G401.6 (cell line): Measurements from ENCODE around the gene WARS2.

Experiments used
- FAIRE-seq: peaks from 2 replicates; lab custom pipeline; 2012; peaks lifted over from hg19 to GRCh38; lab: Jason Lieb, UNC

Gene WARS2

GRCh38 chr1:119081700-119082099, 58.8 kb downstream of the WARS2 start:
- FAIRE-seq = no peak

GRCh38 chr1:119081267-119081666, 59.2 kb downstream of the WARS2 start:
- FAIRE-seq = no peak

GRCh38 chr1:119080586-119080985, 59.9 kb downstream of the WARS2 start:
- no peak for FAIRE-seq

- FAIRE-seq = no peak
Observed at GRCh38 chr1:119079881-119080280, 60.6 kb downstream of the WARS2 start.

GRCh38 chr1:119075614-119076013, 64.8 kb downstream of the WARS2 start:
- no peak for FAIRE-seq

GRCh38 chr1:119071321-119071720, 69.1 kb downstream of the WARS2 start:
- no peak for FAIRE-seq

GRCh38 chr1:119069682-119070081, 70.8 kb downstream of the WARS2 start:
- FAIRE-seq = no peak

- no peak for FAIRE-seq
Observed at GRCh38 chr1:119068427-119068826, 72.0 kb downstream of the WARS2 start.

- no peak for FAIRE-seq
Observed at GRCh38 chr1:119061700-119062099, 78.8 kb downstream of the WARS2 start.

- no peak for FAIRE-seq
Observed at GRCh38 chr1:119055568-119055967, 84.9 kb downstream of the WARS2 start.

- peak; percentile 55 for FAIRE-seq
Observed at GRCh38 chr1:119053917-119054316, 86.5 kb downstream of the WARS2 start.

- no peak for FAIRE-seq
Observed at GRCh38 chr1:119052267-119052666, 88.2 kb downstream of the WARS2 start.

- FAIRE-seq = no peak
Observed at GRCh38 chr1:119048624-119049404, 91.6 kb downstream of the WARS2 start.

GRCh38 chr1:119046785-119047438, 93.5 kb downstream of the WARS2 start:
- FAIRE-seq = no peak

GRCh38 chr1:119046429-119046784, 94.0 kb downstream of the WARS2 start:
- no peak for FAIRE-seq

- FAIRE-seq = no peak
Observed at GRCh38 chr1:119045096-119045746, 95.2 kb downstream of the WARS2 start.

GRCh38 chr1:119040906-119041305, 99.5 kb downstream of the WARS2 start:
- no peak for FAIRE-seq

- no peak for FAIRE-seq
Observed at GRCh38 chr1:119040489-119040888, 100.0 kb downstream of the WARS2 start.

GRCh38 chr1:119038363-119038762, 102.1 kb downstream of the WARS2 start:
- FAIRE-seq = no peak

GRCh38 chr1:119034359-119034758, 106.1 kb downstream of the WARS2 start:
- no peak for FAIRE-seq

- no peak for FAIRE-seq
Observed at GRCh38 chr1:119032986-119033385, 107.5 kb downstream of the WARS2 start.

- no peak for FAIRE-seq
Observed at GRCh38 chr1:119027759-119028158, 112.7 kb downstream of the WARS2 start.

GRCh38 chr1:119026956-119027355, 113.5 kb downstream of the WARS2 start:
- no peak for FAIRE-seq

- no peak for FAIRE-seq
Observed at GRCh38 chr1:119015547-119015946, 124.9 kb downstream of the WARS2 start.
